Measurements from ENCODE around the gene RBBP5.

- TF ChIP-seq CTCF (IDR thresholded peaks at IDR 0.05) (no peak), POLR2A (IDR thresholded peaks at IDR 0.05) (no peak)
Observed at GRCh38 chr1:205074513-205074912, 47.3 kb downstream of the RBBP5 start.
